Stimulated activated CD4-positive, alpha-beta T cell treated with anti-CD3 and anti-CD28 coated beads, Interleukin-12 subunit alpha, Interleukin-12 subunit beta, amount 100 ng/mL, for 24 hours (primary cell): ENCODE measurements around the gene ELOVL1.

ENCODE experiments used
- DNase-seq, 2 experiments: peaks; one replicate each; pipeline ENCODE4 v3.0.0-alpha.2; 2020; ENCODE audit warnings: low read depth in 2 of 2

Gene ELOVL1

GRCh38 chr1:43354936-43355335, 12.9 kb downstream of the ELOVL1 start:
- DNase-seq: no peak

- no peak for DNase-seq
Measured at GRCh38 chr1:43354471-43354870, 13.3 kb downstream of the ELOVL1 start.

DNA sequence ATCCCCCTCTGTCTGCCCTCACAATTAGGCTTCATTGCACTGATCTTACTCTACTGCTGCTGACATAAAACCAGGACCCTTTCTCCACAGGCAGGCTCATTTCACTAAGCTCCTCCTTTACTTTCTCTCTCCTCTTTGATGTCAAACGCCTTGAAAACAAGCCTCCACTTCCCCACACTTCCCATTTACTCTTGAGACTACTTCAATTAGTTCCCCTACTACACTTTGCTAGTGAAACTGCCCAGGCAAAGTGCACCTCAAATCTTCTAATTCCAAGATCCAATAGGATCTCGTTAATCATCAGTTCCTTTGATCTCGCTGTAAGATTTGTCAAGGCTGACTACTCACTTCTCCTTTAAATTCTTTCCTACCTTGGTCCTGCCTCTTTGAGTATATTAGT, 14.9 kb downstream of the ELOVL1 start:
- DNase-seq: no peak

DNA sequence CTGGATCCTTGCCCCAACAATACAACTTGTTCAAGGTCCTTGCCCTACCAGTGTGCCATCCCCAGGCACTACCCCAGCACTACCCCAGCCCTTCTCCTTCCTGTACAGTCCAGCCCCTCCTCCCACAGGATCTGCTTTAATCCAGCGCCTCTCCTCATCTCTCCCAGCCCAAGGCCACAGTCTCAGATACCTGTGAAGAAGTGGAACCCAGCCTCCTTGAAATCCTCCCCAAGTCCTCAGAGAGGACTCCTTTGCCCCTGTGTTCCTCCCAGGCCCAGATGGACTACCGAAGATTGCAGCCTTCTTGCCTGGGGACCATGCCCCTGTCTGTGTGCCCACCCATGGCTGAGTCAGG, 15.5 kb downstream of the ELOVL1 start:
- no peak for DNase-seq

GRCh38 chr1:43351421-43352350, 16.1 kb downstream of the ELOVL1 start:
- DNase-seq: no peak

- no peak for DNase-seq
Measured at GRCh38 chr1:43350976-43351375, 16.8 kb downstream of the ELOVL1 start.

- DNase-seq: no peak
Measured at GRCh38 chr1:43349594-43350306, 18.1 kb downstream of the ELOVL1 start.

- no peak for DNase-seq
Measured at GRCh38 chr1:43348809-43349593, 18.8 kb downstream of the ELOVL1 start.

GRCh38 chr1:43348343-43348808, 19.4 kb downstream of the ELOVL1 start:
- no peak for DNase-seq

- no peak for DNase-seq
Measured at GRCh38 chr1:43346636-43347035, 21.2 kb downstream of the ELOVL1 start.

DNA sequence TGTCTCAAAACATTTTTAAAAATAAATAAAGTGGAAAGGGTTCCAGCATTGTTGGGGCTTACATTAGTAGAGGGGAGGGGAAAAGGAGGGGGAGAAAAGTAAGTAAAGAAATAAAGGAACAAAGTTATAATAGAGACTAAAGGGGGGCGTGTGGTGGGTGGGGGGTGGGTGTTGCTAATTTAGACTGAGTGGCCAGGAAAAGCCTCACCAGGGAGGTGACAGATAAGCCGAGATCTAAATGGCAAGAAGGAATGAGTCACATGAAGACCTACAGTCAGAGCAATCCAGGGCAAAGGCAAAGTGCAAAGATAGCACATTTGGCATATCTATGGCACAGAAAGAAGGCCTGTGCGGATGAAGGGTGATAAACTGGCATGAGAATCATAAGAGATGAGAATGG, 22.7 kb downstream of the ELOVL1 start:
- DNase-seq: no peak

DNA sequence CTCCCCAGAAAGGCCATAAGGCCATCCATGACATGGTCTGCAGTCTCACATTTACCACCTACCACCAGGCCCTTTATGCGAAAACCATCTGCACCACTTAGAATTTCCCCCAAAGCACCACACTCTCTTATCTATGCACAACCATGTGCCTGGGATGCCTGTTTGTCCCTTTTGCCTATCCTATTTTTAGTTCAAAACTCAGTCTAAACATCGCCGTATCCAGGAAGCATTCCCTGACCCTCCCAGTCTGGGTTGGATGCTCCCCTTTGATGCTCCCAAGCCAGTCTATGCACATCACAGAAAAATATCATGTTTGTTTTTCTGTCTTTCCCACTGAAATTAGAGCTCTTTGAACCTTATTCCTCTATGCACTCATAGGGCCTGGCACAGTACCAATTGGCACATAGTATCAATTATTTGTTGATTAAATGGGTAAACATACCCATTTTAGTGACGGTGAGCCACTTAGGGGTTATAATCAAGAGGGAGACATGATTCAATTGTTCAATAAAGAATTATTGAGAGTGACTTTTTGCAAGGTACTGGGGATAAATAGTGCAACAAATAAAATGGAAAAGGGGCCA, 23.5 kb downstream of the ELOVL1 start:
- no peak for DNase-seq

DNA sequence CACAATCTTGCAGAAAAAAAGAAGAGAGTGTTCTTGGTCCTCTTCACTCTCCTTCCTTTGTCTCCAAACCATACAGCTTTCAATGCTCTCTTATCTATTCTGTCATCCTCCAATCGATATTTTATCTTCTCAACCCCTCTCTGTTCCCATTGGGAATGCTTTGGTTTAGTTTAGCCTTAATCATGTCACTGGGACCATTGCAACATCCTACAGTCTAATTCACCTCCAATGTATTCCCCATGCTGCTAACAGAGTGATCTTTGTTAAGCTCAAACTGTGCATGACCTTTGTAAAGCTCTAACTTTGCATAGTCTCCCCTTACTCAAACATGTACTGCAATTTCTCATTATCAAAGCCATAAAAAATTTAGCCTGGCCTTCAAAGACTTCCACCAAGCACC, 27.3 kb downstream of the ELOVL1 start:
- DNase-seq: no peak

DNA sequence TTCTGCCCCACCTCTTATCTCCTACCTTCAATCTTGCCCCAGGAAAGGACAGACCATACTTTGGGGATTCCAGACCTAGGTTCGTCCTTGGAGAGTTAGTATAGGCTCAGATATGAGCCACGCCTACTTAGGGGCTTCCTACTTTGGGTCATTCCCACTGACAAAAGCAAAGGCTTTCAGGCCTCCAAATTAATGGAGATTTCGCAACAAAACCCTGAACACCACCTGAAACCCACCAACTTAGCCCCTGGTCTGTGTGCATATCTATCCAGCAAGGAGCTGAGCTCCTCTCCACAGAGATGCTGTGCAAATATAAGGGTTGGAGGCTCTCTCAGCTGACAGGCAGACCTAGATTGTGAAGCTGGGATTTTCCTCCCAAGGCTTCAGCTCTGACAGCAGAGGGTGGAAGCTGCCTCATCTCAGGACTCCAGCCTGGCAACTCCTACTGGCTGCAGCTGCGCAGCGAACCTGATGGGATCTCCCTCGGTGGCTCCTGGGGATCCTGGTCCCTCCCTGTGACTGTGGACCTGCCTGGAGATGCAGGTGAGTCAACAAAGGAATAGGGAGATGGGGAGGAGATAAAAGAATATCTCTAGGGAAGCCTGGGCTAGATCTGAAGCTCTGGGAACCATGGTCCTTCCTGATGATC, 28.1 kb downstream of the ELOVL1 start:
- DNase-seq: no peak

- DNase-seq: no peak
Measured at GRCh38 chr1:43338001-43338400, 29.8 kb downstream of the ELOVL1 start.

DNA sequence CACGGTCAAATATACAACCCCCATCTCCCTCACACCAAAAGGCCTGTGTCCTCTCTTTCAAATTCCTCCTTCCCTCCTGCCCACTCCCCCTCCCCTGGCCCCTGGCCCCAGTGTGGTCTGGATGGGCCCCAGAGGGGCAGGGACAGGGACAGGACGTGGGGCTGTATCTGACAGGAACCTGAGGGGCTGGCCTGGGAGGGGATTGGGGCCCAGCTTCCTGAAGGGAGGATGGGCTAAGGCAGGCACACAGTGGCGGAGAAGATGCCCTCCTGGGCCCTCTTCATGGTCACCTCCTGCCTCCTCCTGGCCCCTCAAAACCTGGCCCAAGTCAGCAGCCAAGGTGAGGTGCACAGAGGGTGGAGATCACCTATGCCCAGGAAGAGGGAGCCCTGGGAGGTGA, 30.2 kb downstream of the ELOVL1 start, which contains the start of gene MPL:
TSS of gene MPL (plus strand) at position 231 of the 400 bp plus-strand sequence. CDS start at position 262, 31 bp downstream.
- DNase-seq: no peak

DNA sequence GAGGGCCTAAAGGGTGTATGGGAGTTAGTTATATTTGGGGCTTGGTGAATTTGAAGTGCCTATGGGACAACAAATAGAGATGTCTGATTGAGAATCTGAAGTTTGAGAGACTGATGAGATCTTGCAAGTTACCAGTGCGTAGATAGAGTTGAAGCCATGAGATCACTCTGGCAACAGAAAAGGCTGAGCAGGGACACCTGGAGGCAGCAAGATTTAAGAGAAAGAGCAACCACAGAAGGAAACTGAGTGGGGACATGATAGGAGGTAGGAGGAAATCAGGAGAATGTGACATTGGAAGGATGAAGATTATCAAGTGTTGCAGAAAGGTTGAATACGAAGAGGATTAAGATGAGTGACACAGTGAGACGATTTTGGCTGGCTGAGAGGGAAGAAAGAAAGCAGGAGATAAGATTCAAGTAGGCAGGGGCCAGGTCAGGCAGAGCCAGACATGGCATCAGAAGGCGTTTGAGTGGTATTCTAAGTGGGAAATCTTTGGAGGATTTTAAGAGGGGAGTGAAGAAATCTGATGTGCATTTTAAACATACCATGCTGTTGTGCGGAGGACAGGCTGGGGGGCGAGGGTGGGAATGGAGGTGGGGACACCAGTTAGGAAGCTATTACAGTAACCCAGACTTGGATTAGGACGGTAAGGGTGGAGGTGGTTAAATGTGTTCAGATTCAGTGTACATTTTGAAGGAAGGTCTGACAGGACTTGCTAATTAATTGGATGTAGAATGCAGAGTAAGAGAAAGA, 33.2 kb downstream of the ELOVL1 start:
- DNase-seq: no peak

DNA sequence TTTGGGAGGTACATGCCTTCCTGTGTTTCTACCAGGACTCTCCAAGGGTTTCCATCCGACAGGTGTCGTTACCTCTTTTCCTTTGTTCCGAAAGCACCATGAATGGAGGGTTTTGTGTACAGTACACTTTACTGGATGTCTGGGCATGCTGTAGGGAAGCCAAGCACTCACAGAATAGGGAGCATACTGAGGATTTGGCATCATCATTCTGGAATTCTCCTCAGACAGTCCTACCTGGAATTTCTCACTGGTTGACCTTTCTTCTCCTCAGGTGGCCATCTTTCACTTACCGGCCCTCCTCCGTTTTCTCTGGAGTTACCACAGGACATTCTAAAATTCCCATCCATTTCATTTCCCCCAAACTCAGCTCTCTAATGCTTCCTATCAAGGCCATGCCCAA, 36.1 kb downstream of the ELOVL1 start:
- DNase-seq: no peak

DNA sequence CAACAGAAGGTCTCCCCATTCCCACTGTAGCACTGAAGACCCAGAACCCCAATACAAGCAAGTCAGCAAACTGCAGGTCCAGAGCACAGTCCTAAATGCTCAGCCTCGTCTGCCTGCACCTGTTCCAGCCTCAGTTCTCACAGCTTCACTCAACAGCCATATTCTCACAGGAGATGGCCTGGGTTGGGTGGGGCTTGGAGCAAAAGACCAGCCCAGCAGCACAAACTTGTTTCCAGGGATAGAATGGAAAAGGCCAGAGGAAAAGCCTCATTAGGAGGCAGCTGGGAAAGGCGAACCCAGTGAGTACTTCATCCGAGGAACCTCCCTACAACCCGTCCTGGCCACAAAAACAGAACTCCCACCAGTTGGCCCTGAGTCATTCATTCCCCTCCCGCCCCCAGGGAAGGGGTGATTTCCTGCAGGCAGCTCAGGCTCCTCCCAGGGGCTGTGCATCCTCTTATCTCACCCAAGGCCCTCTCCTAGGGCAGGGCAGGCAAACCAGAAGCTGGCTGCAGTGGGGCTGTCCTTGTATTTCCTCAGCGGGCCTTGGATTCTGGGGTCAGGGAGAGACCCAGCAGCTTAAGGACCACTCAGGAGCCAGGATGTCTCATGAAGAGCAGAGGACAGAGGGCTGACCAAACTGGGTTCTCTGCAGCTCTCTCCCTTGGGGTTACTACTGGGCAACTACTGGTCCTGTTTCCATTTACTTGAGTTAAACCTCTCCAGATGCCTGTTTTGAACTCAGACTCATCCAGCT, 37.6 kb downstream of the ELOVL1 start:
- peak; percentile 44 to 73 for DNase-seq
